DOHH2 (cell line): ENCODE measurements around the gene NOMO2.
"Not testable (repeated sequence)": the region's sequence is repeated elsewhere in the genome, so short reads cannot be mapped to it uniquely, and the experiment has no call there.

Experiments
- H3F3A ChIP-seq: fragments of 200-600 bp; sonication (generic), shearing (Covaris generic); 2 replicates; pipeline ENCODE4 v1.6.0; 2016; ENCODE audit warnings: antibody characterized with exemption, mild to moderate bottlenecking; ENCODE audit not compliant: control insufficient read depth, insufficient read depth
- H3K27ac ChIP-seq: fragments of 200-600 bp; sonication (generic); 2 replicates; pipeline ENCODE4 v1.5.1; 2014; ENCODE audit warnings: low read depth, mild to moderate bottlenecking, low read length, moderate library complexity
- H3K27me3 ChIP-seq: fragments of 200-600 bp; sonication (generic); 2 replicates; pipeline ENCODE4 v1.6.1; 2014; ENCODE audit warnings: mild to moderate bottlenecking, low read length, mixed read lengths; ENCODE audit not compliant: control insufficient read depth
- H3K36me3 ChIP-seq: fragments of 200-600 bp; sonication (generic); 2 replicates; pipeline ENCODE4 v1.6.1; 2014; ENCODE audit warnings: mild to moderate bottlenecking, low read length, moderate library complexity, mixed read lengths; ENCODE audit not compliant: control insufficient read depth
- H3K4me1 ChIP-seq: fragments of 200-600 bp; sonication (generic); 2 replicates; pipeline ENCODE4 v1.6.1; 2014; ENCODE audit warnings: mild to moderate bottlenecking, low read length, mixed read lengths; ENCODE audit not compliant: control insufficient read depth
- H3K4me2 ChIP-seq: fragments of 200-600 bp; sonication (generic); 2 replicates; pipeline ENCODE4 v1.6.0; 2014; ENCODE audit warnings: mild to moderate bottlenecking, low read length, moderate library complexity
- H3K4me3 ChIP-seq: fragments of 200-600 bp; sonication (generic); 2 replicates; pipeline ENCODE4 v1.5.1; 2014; ENCODE audit warnings: mild to moderate bottlenecking, low read length, mixed read lengths
- H3K79me2 ChIP-seq: fragments of 200-600 bp; sonication (generic); 2 replicates; pipeline ENCODE4 v1.6.1; 2014; ENCODE audit warnings: mild to moderate bottlenecking, low read length, mixed read lengths; ENCODE audit not compliant: control insufficient read depth
- H3K9me2 ChIP-seq: fragments of 200-600 bp; sonication (generic); replicated peaks from 2 replicates; pipeline ENCODE4 v1.6.1; 2014; ENCODE audit warnings: mild to moderate bottlenecking, low read length, mixed read lengths; ENCODE audit not compliant: control insufficient read depth
- H3K9me3 ChIP-seq: fragments of 200-600 bp; sonication (generic); 2 replicates; pipeline ENCODE4 v1.6.1; 2014; ENCODE audit warnings: antibody characterized with exemption, low read length, mixed read lengths; ENCODE audit not compliant: control insufficient read depth, insufficient read depth
- H4K20me1 ChIP-seq: fragments of 200-600 bp; sonication (generic); 2 replicates; pipeline ENCODE4 v1.6.0; 2014; ENCODE audit warnings: low read depth, mild to moderate bottlenecking, antibody characterized with exemption, low read length, moderate library complexity; ENCODE audit not compliant: control insufficient read depth, insufficient read depth

Gene NOMO2

DNA sequence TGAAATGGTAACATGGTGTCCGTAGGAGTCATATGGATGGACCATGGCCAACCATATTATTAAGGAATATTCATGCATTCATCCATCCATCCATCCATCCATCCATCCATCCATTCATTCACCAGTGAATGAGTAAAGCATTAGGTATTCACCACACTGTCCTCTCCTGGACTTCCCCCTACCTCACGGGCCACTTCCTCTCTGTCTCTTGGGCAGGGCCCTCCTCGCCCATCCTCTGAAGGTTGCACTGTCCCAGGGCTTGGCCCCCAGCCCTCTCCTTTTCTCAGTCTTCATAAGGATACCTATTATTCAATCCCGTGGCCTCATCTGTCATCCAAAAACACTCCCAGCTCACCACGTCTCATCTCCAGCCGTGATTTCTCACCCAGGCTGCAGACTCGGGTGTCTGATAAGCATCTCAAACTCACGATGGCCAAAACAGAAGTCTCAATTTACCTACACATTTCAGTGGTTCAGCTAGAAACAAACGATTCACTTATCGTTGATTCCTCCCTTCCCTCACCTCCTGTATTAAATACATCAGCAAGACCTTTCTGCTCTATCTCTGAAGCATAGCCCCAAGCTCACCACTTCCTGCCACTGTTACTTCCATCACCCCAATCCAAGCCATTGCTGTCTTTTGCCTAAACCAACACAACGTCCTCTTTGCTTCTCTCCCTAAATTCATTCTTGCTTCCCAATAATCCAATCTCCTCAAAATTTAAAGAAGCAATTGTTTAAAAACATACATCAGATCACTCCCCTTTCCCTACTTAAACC, 69.6 kb downstream of the NOMO2 start:
- H3K4me3 ChIP-seq, H4K20me1 ChIP-seq, H3F3A ChIP-seq, H3K79me2 ChIP-seq, H3K4me1 ChIP-seq, H3K27me3 ChIP-seq, H3K27ac ChIP-seq, H3K9me2 ChIP-seq, H3K9me3 ChIP-seq, H3K36me3 ChIP-seq, H3K4me2 ChIP-seq: not testable (repeated sequence)

DNA sequence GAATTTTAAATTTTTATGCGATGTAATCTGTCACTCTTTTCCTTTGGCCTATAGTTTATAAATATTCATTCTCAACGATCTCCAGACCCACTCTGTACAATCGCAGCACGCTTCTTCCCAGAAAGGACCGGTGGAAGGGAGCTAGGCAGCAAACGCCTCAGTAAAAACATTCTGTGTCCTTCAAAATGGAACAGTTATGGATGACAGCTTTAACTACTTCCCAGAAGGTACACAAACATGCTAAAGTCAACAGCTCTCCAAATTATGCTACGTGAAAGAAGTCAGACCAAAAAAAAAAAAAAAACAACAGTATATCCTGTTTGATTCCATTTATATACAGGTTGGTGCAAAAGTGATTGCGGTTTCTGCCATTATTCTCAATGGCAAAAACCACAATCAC, 125.9 kb downstream of the NOMO2 start:
- not testable (repeated sequence) for H3K9me2 ChIP-seq, H3K4me3 ChIP-seq, H4K20me1 ChIP-seq, H3K79me2 ChIP-seq, H3K27me3 ChIP-seq, H3F3A ChIP-seq, H3K4me2 ChIP-seq, H3K4me1 ChIP-seq, H3K9me3 ChIP-seq, H3K27ac ChIP-seq, H3K36me3 ChIP-seq

DNA sequence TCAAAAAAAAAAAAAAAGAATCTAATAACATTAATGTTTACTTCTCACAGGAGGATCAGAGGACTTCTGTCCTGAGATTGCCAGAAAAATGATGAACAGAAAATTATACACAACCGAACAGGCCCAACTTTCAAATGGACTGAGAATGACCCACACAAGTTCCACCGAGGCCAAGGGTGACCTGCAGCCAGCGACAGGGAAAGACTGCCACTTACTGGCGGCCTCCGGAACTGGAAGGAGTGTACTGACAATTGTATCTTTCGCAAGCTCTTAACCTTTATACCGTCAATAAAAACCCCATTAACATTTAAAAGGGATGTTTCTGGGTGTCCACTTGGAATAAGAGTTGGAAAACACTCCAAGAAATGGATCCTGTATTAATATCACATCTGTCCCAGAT, 146.1 kb downstream of the NOMO2 start:
- not testable (repeated sequence) for H4K20me1 ChIP-seq, H3K79me2 ChIP-seq, H3K9me3 ChIP-seq, H3K27me3 ChIP-seq, H3K36me3 ChIP-seq, H3K4me2 ChIP-seq, H3K4me3 ChIP-seq, H3K9me2 ChIP-seq, H3K27ac ChIP-seq, H3F3A ChIP-seq, H3K4me1 ChIP-seq

GRCh38 chr16:18409532-18410293, 152.2 kb downstream of the NOMO2 start:
- not testable (repeated sequence) for H4K20me1 ChIP-seq, H3F3A ChIP-seq, H3K9me2 ChIP-seq, H3K27me3 ChIP-seq, H3K27ac ChIP-seq, H3K4me1 ChIP-seq, H3K36me3 ChIP-seq, H3K79me2 ChIP-seq, H3K4me3 ChIP-seq, H3K4me2 ChIP-seq, H3K9me3 ChIP-seq

- not testable (repeated sequence) for H3K27me3 ChIP-seq, H3K36me3 ChIP-seq, H3K4me3 ChIP-seq, H3K27ac ChIP-seq, H3F3A ChIP-seq, H3K4me1 ChIP-seq, H4K20me1 ChIP-seq, H3K9me3 ChIP-seq, H3K4me2 ChIP-seq, H3K9me2 ChIP-seq, H3K79me2 ChIP-seq
These were observed 159.8 kb downstream of the NOMO2 start for GRCh38 chr16:18401851-18402657.

DNA sequence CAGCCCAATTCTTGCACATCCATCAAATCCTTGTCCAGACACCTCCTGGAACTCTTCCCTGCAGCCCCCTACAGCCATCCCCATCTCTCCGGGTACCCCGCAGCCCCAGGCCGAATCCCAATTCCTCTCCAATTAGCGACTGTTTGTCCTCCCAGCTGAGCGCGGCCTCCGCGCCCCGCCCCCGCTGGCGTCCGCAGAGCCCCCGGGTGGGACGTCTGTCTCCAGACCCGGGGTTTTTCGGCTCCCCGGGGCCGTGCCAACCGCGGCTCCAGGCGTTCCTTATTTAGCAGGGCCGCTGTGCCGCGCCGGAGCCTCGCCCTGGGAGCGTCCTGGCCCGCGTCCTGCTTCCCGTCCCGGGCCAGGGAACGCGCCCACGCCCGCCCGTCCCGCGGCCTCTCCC, 160.7 kb downstream of the NOMO2 start:
- H3K9me2 ChIP-seq, H3K4me1 ChIP-seq: not testable (repeated sequence)

DNA sequence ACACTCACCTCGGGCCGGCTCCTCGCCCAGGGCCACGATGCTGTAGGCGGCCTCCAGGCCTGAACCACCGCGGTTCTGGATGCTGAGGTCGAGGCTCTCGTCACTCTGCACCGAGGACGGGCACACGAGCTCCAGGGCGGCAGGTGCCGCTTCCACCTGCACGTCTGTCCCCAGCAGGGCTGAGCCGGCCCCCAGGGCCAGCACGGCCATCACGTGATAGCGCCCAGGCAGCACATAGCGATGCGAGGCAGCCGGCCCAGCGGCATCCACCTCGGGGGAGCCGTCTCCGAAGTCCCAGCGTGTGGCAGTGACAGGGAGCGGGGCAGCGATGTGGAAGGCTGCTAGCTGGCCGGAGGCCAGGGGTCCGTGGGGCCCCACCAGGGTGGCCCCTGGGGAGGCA, 167.5 kb downstream of the NOMO2 start:
- H3K4me3 ChIP-seq, H3K27me3 ChIP-seq, H3K9me2 ChIP-seq, H3K36me3 ChIP-seq, H3K4me1 ChIP-seq, H4K20me1 ChIP-seq, H3K9me3 ChIP-seq, H3K79me2 ChIP-seq, H3F3A ChIP-seq, H3K27ac ChIP-seq, H3K4me2 ChIP-seq: not testable (repeated sequence)

More for the DNA sequence above, 160.7 kb downstream of the NOMO2 start:
- not testable (repeated sequence) for H3K9me3 ChIP-seq, H3K36me3 ChIP-seq, H3K27ac ChIP-seq, H3K4me2 ChIP-seq, H3K27me3 ChIP-seq, H3F3A ChIP-seq, H4K20me1 ChIP-seq, H3K79me2 ChIP-seq
- H3K4me3 ChIP-seq, result 0 out of 2 replicates have a peak overlapping the region, but pooled peaks have one; percentile 42

DNA sequence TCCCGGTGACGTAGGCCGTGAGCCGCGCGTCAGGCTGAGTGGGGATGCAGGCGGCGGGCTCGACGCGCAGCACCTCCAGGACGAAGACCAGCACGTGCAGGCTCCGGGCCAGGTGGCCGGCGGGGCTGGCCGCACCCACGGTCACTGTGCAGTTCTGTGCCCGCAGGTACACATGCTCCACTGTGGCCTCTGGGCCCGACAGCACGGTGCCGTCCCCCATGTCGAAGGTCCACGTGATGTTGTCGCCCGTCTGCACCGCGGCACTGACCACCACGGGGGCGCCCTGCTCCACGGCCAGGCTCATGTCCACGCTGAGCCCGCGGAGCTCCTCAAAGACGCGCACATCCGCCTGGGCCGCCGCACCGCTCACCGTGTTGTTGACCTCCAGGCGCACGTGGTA, 174.1 kb downstream of the NOMO2 start:
- H3F3A ChIP-seq, H3K4me2 ChIP-seq, H3K27ac ChIP-seq, H3K9me2 ChIP-seq, H3K4me3 ChIP-seq, H3K36me3 ChIP-seq, H4K20me1 ChIP-seq, H3K4me1 ChIP-seq, H3K79me2 ChIP-seq, H3K27me3 ChIP-seq, H3K9me3 ChIP-seq: not testable (repeated sequence)
